Kidney (tissue), 14 donors: ENCODE data around the gene CCDC152. TPM values are rescaled to one million over a fixed set of nuclear protein-coding genes. Genes with fewer than 3 reads are reported as not detected.

Source experiments
- DNase-seq, 5 donors: peaks; one replicate each; pipeline ENCODE4 v3.0.0-alpha.2; 2013 to 2020
- FAIRE-seq: peaks from 2 replicates; lab custom pipeline; 2012; peaks lifted over from hg19 to GRCh38; lab: Jason Lieb, UNC
- H3K27ac ChIP-seq, 2 donors: one replicate each; pipeline ENCODE4 v1.7.0; 2013; ENCODE audit warnings: low read depth in 2 of 2, low read length in 2 of 2, inconsistent platforms in 1 of 2
- H3K27me3 ChIP-seq: one replicate; pipeline ENCODE4 v1.7.1; 2013; ENCODE audit warnings: low read length, inconsistent platforms; ENCODE audit not compliant: control insufficient read depth, insufficient read depth
- H3K36me3 ChIP-seq, 3 donors: one replicate each; pipeline versions ENCODE4 v1.7.0 to v1.7.1; 2013; ENCODE audit warnings: low read length in 3 of 3, control low read depth in 1 of 3, inconsistent platforms in 1 of 3; ENCODE audit not compliant: insufficient read depth in 3 of 3, control insufficient read depth in 2 of 3
- H3K4me1 ChIP-seq, 3 donors: one replicate each; pipeline versions ENCODE4 v1.7.0 to v1.7.1; 2013; ENCODE audit warnings: low read length in 3 of 3, inconsistent platforms in 1 of 3, low read depth in 1 of 3; ENCODE audit not compliant: control insufficient read depth in 2 of 3, insufficient read depth in 2 of 3
- H3K4me3 ChIP-seq, 3 donors: one replicate each; pipeline versions ENCODE4 v1.7.0 to v1.8.1; 2013; ENCODE audit warnings: low read length in 3 of 3, control low read depth in 1 of 3, inconsistent platforms in 1 of 3
- H3K9ac ChIP-seq, 3 donors: one replicate each; pipeline versions ENCODE4 v1.7.0 to v1.7.1; 2013; ENCODE audit warnings: low read length in 3 of 3, control low read depth in 1 of 3, inconsistent platforms in 1 of 3
- H3K9me3 ChIP-seq, 3 donors: one replicate each; pipeline versions ENCODE4 v1.7.0 to v1.7.1; 2013; ENCODE audit warnings: low read length in 3 of 3, control low read depth in 1 of 3, inconsistent platforms in 1 of 3; ENCODE audit not compliant: control insufficient read depth in 2 of 3, insufficient read depth in 1 of 3
- intact Hi-C: fragments of 100-400 bp; cut with DNase I; formaldehyde crosslinking; loops from one replicate; pipeline ENCODE4 v1.11.1; 2022
- polyA plus RNA-seq: library from polyadenylated mRNA; stranded (reverse); fragments of 350-450 nt; fragmentation: Illumina TruSeq; extraction: RNeasy Lipid Tissue Mini Kit (QIAGEN cat#74804); gene quantifications from one replicate; pipeline ENCODE4 v1.2.3, GENCODE V29; 2014; ENCODE audit warnings: low read depth, low replicate concordance; ENCODE audit not compliant: insufficient read depth
- total RNA-seq: library from RNA; stranded (reverse); fragmentation: NEBNext Ultra II Directional; extraction: Animal tissue kit (Norgen Biotek cat#: 25700); gene quantifications from one replicate; pipeline ENCODE4 v1.2.1, GENCODE V29; 2021
- TF ChIP-seq, protein P1 (sequence below): IDR thresholded peaks from 3 replicates; pipeline ENCODE4 v1.5.1; 2012; ENCODE audit warnings: mild to moderate bottlenecking, moderate library complexity, borderline replicate concordance; ENCODE audit not compliant: insufficient read depth; ENCODE audit errors: extremely low read depth
- donor health status: control.
- donor health status: control.
- donor health status: control.
- donor health status: control.
- donor health status: control.
- donor health status: DM: yes; HTN: yes; CAD: no.
- donor health status: Normal renal cell carcinoma (clear cell type).

Gene CCDC152
- total and polyA plus RNA-seq, 2 donors from 2014 or later = 0.15 to 1.1 TPM

DNA sequence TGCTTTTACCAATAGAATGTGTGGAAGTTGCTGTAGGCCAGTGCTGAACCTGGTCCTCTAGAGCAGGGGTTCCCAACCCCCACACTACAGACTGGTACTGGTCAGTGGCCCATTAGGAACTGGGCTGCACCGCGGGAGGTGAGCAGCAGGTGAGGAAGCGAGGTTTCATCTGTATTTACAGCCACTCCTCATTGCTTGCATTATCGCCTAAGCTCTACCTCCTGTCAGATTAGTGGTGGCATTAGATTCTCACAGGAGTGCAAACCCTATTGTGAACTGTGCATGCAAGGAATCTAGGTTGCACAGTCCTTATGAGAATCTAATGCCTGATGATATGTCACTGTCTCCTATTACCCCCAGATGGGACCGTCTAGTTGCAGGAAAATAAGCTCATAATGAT, 6.1 kb upstream of the CCDC152 start:
- H3K9me3 ChIP-seq = no peaks in the 10 kb centered on the region
- FAIRE-seq (no peak), DNase-seq (no peak)
- no peak overlapping the region for H3K9ac ChIP-seq
- no peaks in the 10 kb centered on the region for H3K4me1 ChIP-seq
- H3K27me3 ChIP-seq = no peaks in the 10 kb centered on the region
- TF ChIP-seq, protein P1, sequence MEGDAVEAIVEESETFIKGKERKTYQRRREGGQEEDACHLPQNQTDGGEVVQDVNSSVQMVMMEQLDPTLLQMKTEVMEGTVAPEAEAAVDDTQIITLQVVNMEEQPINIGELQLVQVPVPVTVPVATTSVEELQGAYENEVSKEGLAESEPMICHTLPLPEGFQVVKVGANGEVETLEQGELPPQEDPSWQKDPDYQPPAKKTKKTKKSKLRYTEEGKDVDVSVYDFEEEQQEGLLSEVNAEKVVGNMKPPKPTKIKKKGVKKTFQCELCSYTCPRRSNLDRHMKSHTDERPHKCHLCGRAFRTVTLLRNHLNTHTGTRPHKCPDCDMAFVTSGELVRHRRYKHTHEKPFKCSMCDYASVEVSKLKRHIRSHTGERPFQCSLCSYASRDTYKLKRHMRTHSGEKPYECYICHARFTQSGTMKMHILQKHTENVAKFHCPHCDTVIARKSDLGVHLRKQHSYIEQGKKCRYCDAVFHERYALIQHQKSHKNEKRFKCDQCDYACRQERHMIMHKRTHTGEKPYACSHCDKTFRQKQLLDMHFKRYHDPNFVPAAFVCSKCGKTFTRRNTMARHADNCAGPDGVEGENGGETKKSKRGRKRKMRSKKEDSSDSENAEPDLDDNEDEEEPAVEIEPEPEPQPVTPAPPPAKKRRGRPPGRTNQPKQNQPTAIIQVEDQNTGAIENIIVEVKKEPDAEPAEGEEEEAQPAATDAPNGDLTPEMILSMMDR = no peak
- H3K4me3 ChIP-seq = no peak overlapping the region
- H3K27ac ChIP-seq = no peak overlapping the region
- H3K36me3 ChIP-seq = no peaks in the 10 kb centered on the region
- intact Hi-C loops = no loop called here

DNA sequence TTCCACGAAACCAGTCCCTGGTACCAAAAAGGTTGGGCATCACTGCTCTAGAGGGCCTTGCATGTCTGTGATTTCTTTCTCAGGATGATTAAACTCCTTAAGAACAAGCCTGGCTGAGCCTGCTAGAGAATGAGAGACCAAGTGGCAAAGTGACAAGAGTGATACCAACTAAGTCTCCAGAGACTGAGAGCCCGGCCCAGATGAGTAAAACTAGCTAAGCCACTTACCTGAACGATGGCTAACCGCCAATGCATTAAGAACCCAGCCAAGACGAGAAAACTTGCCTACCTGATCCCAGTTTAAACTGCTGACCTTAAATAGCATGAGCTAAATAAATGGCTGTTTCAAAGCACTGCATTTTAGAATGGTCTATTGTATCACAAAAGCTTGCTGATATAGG, 5.6 kb upstream of the CCDC152 start:
- Histone ChIP-seq H3K9me3 (no peaks in the 10 kb centered on the region), H3K4me1 (no peaks in the 10 kb centered on the region), H3K27me3 (no peaks in the 10 kb centered on the region), H3K36me3 (no peaks in the 10 kb centered on the region), H3K9ac (no peak overlapping the region), H3K27ac (no peak overlapping the region), H3K4me3 (no peak overlapping the region)
- intact Hi-C loops = no loop called here
- no peak for FAIRE-seq
- TF ChIP-seq, protein P1 = no peak
- no peak for DNase-seq

DNA sequence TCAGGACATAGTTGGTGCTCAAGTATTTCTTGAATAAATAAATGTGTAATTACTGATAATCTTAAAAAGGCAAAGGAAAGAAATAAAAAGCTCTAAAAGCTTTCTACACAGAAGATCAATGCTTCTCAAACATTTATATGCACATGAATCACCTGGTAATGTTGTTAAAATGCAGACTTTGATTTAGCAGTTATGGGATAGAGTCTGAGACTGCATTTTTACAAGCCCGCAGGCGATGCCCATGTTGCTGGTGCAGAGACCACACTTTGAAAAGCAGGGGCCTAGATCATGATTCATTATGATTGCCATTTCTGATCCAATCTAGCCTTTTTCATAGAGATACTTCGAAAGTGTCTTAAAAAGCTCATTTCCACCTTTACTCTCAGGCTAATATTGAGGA, 3.5 kb upstream of the CCDC152 start:
- TF ChIP-seq, protein P1 = no peak
- no peak overlapping the region for H3K27ac ChIP-seq
- no peak overlapping the region for H3K4me3 ChIP-seq
- no peaks in the 10 kb centered on the region for H3K36me3 ChIP-seq
- intact Hi-C loops = no loop called here
- FAIRE-seq = no peak
- H3K9me3 ChIP-seq = no peaks in the 10 kb centered on the region
- DNase-seq = no peak
- H3K27me3 ChIP-seq = no peaks in the 10 kb centered on the region
- H3K4me1 ChIP-seq = peaks cover 0 to 2% (median 0%) of the 10 kb centered on the region in 3 donors
- H3K9ac ChIP-seq = no peak overlapping the region

DNA sequence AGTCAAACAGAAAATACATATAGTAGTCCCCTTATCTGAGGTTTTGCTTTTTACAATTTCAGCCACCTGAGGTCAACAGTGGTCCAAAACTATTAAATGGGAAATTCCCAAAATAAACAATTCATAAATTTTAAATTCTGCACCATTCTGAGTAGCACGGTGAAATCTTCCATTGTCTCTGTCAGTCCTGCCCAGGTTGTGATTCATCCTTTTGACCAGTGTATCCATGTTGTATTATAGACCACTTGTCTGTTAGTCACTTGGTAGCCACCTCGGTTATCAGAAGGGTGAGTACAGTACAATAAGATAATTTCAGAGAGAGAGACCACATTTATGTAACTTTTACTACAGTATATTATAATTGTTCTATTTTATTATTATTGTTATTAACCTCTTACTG, 2.8 kb downstream of the CCDC152 start:
- Histone ChIP-seq H3K9ac (no peak overlapping the region), H3K9me3 (no peaks in the 10 kb centered on the region), H3K4me3 (no peak overlapping the region), H3K4me1 (peaks cover 0 to 2% (median 0%) of the 10 kb centered on the region in 3 donors), H3K27ac (no peak overlapping the region), H3K27me3 (no peaks in the 10 kb centered on the region), H3K36me3 (no peaks in the 10 kb centered on the region)
- DNase-seq (no peak), FAIRE-seq (no peak)
- TF ChIP-seq, protein P1 = no peak
- intact Hi-C loops = no loop called here
